ENCODE results near the gene TTC9. TPM values are rescaled to one million over a fixed set of nuclear protein-coding genes. Genes with fewer than 3 reads are reported as not detected.
"Not testable (repeated sequence)": the region's sequence is repeated elsewhere in the genome, so short reads cannot be mapped to it uniquely, and the experiment has no call there.

Gene TTC9
- total RNA-seq, 1 donor from 2014 or later = 0.70 TPM

DNA sequence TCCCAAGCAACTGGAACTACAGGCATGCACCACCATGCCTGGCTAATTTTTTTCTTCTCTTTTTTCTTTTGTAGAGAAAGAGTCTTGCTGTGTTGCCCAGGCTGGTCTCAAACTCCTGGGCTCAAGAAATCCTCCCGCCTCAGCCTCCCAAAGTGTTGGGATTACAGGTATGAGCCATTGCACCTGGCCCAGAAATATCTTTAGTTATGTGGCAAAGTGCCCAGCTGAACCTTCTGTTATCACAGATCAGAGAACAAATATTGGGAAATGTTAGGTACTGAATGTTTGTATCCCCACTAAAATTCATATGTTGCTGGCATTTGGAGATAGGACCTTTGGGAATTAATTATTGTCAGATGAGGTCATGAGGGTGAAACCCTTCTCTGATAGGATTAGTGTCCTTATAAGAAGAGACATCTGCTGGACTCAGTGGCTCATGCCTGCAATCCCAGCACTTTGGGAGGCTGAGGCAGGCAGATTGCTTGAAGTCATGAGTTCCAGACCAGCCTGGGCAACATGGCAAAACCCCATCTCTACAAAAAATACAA lies 62.0 kb downstream of the TTC9 start:
- not testable (repeated sequence) for DNase-seq (ENCODE audit: missing footprints); ATAC-seq
- intact Hi-C loops (cut with DNase I) = loop anchor here (5.0 kb wide), 2 partner anchors 41 to 61 kb away; partner anchors contain the start of gene TTC9

DNA sequence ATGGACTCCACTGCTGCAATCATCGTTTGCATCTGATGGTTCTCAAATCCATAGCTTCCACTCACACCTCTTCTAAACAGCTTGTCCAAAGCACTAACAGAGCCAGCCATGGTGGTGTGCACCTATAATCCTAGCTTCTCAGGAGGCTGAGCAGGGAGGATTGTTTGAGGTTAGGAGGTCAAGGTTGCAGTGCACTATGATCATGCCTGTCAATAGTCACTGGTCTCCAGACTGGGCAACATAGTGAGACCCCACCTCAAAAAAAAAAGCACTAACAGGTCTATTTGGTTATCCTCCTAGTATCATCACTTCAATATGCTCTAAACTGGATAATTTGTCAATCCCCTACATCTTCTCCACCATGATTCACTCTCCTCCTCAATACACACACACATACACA lies 63.2 kb downstream of the TTC9 start:
- DNase-seq (ENCODE audit: missing footprints) (no peak), ATAC-seq (no peak)
- intact Hi-C loops (cut with DNase I) = loop anchor here (5.0 kb wide), 2 partner anchors 43 to 63 kb away; partner anchors contain the start of gene TTC9

DNA sequence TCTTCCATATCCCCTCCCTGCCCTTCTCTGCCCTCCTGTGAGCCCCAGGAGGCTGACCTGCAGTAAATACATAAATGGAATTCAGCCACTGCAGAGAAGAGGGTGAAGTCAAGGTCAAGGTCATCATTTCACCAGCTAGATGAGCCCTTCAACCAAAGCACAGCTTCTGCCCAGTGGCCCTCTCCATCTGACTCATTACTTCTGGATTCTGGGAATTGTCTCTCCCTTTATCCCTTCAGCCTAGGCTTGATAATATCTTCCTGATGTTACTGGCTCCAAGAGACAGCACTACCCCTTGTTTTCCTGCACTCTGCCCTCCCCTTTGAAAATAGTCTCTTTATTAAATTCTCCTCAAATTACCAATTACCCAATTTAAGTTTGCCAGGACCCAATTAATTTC lies 64.5 kb downstream of the TTC9 start:
- no peak for ATAC-seq
- intact Hi-C loops (cut with DNase I) = no loop called here
- no peak for DNase-seq (ENCODE audit: missing footprints)

DNA sequence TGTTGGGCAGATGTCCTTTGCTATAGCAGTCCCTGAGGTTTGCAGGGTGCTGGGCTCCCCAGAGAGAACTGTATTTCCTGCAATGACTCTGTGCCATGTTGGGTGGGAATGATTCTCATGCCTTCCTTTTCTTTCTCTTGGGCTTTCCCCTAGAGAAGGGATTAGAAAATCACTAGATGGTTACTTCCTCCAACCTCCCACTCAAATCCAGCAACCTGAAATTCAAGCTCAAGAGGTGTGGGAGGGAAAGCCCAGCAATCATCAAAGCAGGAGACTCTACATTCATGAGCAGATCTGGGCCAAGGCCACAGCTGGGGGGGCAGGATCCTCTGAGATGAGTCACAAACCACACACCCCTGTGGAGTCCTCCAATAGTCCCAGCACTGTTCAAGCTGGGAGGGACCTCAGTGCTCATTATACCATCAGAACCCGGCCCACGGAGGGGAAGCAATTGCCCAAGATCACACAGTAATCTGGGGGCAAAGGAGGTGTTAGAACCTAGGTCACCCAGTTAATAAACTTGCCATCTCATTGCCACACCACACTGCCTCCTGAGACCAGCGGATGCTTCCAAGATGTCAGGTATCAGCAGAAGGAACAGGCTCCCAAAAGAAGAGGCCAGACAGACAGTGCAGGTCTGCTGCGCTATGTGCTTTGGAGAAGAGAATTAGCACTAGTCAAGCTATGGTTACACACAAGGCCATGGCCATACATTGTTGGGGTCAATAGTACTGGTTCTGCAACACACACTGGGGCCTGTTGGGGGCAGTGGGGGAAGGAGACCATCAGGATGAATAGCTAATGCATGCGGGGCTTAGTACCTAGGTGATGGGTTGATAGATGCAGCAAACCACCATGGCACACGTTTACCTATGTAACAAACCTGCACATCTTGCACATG lies 65.7 kb downstream of the TTC9 start:
- intact Hi-C loops (cut with DNase I) = no loop called here

DNA sequence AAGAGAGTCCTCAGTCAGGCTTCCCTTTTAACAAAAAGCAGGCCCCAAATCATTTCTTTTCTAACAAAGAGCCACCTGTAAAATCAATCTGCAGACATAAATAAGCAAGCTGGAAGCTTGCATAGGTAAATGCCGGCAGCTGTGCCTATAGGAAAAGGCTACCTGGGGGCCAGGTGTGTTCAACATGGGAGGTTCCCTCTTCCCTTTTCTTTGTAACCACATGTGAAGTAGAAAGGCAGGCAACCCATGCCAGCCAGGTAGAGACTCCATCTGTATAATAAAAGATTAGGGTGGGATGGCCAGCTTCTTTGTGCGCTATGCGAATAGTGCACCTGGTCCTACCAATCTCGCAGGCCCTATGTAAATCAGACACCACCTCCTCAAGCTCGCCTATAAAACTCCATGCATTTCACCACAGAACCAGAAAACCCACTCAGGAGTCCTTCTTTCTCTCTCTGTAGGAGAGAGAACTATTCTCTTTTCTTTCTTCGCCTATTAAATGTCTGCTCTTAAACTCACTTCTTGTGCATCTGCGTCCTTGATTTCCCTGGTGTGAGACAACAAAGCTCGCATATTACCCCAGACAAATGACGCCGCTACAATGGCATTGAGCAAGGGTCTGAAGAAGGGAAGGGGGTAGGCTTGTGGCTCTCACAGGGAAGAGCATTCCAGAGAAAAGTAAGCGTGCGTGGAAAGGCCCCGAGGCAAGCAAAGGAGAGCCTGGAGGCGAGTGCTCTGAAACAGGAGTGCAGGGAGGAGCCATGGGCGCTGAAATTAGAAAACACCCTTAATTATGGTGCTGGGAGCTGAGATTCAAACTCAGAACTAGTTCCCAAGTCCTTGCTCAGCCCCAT lies 67.2 kb downstream of the TTC9 start:
- ATAC-seq = no peak
- DNase-seq (ENCODE audit: missing footprints) = no peak
- intact Hi-C loops (cut with DNase I) = no loop called here

More for the DNA sequence above, 65.7 kb downstream of the TTC9 start:
- no peak for ATAC-seq
- DNase-seq (ENCODE audit: missing footprints) = no peak

DNA sequence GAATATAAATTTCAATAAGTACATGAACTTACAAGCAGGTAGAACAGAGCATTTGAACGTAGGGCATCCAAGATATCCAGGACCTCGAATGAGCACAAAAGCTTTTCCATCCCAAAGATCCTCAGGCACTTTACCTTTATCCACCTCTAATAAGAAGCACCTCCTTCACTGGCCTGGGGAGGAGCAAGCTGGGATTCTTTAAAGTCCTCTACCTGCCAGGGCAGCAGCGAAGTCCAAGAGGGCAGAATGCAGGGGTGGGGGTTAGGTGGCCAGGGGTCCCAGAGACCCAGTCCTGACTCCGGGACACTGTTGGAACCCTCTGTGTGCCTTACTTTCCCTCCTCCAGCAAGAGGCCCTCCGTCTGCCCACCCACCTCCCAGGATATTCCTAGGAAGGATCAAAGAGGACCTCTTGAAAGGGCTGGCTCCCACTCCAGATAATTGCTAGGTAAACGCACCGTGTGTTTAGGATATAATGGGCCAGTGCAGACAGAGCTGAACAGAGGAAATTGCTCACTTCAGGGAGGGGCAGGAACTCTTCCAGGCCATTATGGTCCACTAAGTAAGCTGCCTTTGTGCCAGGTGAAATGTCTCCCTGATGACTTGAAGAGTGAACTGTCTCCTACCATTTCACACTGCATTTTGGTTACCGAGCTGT lies 68.1 kb downstream of the TTC9 start:
- DNase-seq (ENCODE audit: missing footprints) (no peak), ATAC-seq (no peak)
- intact Hi-C loops (cut with DNase I) = loop anchor here (5.0 kb wide), 1 partner anchor 663 kb away; no protein-coding TSS in a partner anchor

DNA sequence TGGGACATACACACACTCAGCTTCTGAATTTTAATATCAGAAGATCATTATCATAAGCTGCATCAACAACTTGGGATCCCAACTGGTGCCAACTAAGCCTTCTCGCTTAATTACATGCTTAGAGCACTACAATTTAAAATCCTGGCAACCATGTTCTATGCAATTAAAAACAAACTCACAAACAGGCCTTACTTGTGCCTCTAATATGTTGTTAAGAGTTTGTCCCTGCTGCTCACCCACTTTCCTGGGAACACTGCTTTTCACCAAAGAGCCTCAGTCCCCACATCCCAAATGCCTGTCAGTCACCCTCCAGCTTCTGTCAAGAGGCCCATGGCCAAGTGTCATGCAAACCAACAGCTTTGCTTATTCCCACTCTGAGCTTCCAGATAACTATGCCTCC lies 69.7 kb downstream of the TTC9 start:
- no peak for ATAC-seq
- no peak for DNase-seq (ENCODE audit: missing footprints)
- intact Hi-C loops (cut with DNase I) = loop anchor here (5.0 kb wide), 1 partner anchor 664 kb away; no protein-coding TSS in a partner anchor

DNA sequence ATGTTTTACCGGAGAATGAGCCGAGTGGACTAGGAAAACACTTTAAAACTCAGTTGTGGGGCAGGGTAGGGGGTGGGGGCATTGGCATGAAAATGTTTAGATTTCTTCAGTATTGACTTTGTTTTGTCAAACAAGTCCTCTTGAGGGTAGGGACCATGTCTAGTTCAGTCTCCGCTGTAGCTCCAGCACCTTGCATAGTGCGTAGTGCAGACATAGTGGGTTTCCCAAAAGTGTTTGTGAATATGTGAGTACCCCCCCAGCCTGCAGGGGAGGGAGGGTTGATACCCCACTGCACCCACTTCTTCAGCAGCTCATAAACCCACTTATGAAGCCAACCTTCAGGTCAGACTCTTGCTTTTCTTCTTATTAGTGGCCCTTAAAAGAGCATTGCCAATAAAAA lies 71.4 kb downstream of the TTC9 start:
- intact Hi-C loops (cut with DNase I) = loop anchor here (2.0 to 5.0 kb wide), 2 partner anchors 90 to 666 kb away; no protein-coding TSS in a partner anchor
- DNase-seq (ENCODE audit: missing footprints) = no peak
- no peak for ATAC-seq

DNA sequence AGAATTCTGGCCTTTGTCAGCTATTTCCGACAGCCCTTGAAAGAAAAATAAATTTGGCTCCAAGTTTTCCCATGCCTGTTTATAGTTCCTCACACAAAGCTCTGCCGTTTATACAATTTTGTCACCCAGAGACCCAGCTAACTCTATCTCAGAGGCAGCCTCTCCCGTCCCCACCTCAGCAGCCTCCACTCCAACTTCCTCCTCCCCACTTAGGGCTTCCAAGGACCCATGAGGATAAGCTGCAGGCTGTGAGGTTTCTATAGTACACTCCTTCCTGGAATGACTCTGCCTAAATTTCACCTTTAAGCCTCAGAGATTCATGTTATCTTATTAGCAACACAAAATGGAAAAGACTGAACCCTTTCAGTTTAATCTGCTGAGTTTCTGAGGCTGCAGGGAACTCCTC lies 71.8 kb downstream of the TTC9 start:
- no peak for DNase-seq (ENCODE audit: missing footprints)
- intact Hi-C loops (cut with DNase I) = loop anchor here (2.0 to 5.0 kb wide), 2 partner anchors 91 to 666 kb away; no protein-coding TSS in a partner anchor
- ATAC-seq = no peak

DNA sequence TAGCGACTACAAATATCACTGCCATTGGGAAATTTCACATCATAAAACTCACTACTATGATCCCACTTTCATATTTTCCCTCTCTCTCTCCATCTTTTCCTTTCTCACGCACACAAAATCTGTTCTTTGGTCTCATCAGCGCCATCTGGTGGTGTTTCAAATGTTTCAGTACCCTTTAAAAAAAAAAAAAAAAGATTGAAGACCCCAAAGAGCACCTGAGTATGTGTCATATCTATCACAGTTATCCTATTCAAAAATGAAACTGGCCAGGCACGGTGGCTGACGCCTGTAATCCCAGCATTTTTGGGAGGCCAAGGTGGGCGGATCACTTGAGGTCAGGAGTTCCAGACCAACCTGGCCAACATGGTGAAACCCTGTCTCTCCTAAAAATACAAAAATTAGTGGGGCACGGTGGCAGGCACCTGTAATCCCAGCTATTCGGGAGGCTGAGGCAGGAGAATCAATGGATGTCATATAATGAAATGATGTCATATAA lies 72.4 kb downstream of the TTC9 start:
- intact Hi-C loops (cut with DNase I) = loop anchor here (5.0 kb wide), 1 partner anchor 667 kb away; no protein-coding TSS in a partner anchor
- ATAC-seq (no peak), DNase-seq (ENCODE audit: missing footprints) (no peak)

DNA sequence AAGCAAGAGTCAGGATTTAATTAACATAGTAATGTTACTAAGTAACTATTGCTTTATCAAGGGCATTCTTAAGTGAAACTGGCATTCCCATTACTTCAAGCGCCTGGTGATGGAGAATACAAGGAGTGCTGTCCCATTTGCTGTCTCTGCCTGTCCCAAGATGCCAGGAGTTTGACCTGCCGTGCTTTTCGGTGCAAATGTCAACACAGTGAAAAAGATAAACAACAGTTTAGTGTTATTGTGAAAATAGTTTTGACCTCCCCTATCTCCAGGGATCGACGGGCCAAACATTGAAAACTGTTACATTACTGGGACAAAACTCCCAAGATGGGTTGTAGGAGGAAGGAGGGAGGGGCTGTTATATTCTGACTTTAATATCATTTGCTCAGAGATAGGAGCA lies 74.8 kb downstream of the TTC9 start:
- intact Hi-C loops (cut with DNase I) = no loop called here
- no peak for ATAC-seq
- DNase-seq (ENCODE audit: missing footprints) = no peak

DNA sequence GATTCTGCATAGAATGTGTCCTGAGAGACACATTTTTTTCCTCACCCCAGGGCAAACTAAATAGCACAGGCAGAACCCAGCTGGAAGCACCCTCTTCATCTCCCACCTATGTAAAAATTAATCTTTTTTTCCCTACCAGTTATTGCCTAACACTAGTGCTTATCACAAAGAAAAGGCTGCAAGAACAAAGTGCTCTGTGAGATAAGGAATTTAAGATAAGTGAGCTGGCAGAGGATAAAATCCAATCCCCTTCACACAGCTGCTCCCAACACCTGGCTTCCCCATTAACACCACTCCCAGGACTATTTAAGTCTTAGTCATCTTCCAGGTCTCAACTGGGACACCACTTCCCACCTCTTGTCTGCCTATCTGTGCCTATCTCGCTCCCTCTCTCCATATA lies 75.2 kb downstream of the TTC9 start:
- DNase-seq (ENCODE audit: missing footprints) = no peak
- no peak for ATAC-seq
- intact Hi-C loops (cut with DNase I) = no loop called here

DNA sequence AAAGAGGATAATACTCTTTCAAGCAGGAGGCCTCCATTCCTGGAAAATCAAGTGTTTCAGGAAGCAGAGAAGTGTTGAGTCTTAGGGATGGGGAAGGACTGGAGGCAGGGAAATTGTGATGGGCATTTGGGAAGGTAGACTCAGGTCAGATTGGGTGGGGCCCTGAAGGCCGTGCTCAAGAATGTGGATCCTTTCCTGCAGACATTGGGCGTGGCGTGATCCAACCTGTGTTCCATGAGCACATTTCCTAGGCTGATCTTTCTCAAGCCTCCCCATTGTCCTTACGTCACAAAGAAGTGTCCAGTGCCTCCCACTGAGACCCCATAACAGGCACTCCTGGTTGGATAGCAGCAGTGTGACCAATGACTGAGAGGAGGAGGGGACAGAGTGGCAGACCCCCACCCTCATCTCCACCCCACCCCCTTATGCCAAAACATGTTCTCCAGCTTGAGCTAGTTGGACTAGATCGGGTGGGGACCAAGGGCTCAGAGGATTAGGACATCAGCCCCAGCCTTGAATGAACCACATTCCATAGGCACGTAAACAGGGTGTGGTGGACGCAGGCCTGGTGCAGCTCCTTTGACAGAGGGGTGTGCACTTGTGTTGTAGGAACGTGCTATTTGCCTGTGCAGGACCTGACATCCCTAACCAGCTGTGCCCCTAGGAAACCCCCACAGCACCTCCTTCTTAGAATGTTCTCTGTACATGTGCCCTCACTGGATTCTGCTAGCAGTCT lies 76.8 kb downstream of the TTC9 start:
- DNase-seq (ENCODE audit: missing footprints) = no peak
- no peak for ATAC-seq

DNA sequence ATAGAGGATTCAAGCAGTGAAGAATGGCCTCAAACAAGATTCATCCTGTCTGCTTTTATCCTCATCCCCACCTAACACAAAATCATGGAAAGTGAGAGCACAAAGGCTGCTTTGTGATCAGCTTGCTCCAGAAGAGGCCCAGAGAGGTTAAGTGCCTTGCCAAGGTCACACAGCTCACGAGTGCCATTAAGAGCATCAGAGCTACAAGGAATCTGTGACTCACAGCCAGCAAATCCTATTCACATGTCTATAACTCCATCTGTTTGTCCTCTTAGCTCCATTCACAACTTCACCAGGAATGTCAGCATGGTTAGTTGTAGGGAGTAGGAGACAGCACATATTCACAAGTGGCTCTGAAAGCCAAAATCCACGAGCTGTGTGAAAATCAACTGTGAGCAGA lies 79.8 kb downstream of the TTC9 start:
- intact Hi-C loops (cut with DNase I) = no loop called here
- ATAC-seq = no peak
- DNase-seq (ENCODE audit: missing footprints) = no peak

More for the DNA sequence above, 76.8 kb downstream of the TTC9 start:
- intact Hi-C loops (cut with DNase I) = no loop called here

DNA sequence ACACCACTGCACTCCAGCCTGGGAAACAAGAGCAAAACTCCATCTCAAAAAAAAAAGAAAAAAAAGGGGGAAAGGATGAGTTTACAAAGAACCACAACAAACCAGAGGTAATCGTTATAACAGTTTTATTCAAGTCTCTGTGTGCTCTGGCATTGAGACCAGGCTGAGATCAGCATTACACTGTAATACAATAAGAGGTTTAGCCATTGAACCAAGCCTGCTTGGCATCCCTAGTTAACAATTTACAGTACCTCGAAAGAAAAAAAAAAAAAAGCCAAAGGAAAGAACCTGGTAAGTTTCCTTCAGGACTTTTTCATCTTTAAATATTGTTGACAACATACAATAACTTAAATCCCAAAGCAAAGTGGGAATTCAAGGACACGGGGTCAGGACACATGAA lies 80.7 kb downstream of the TTC9 start:
- intact Hi-C loops (cut with DNase I) = no loop called here
- no peak for ATAC-seq
- no peak for DNase-seq (ENCODE audit: missing footprints)

DNA sequence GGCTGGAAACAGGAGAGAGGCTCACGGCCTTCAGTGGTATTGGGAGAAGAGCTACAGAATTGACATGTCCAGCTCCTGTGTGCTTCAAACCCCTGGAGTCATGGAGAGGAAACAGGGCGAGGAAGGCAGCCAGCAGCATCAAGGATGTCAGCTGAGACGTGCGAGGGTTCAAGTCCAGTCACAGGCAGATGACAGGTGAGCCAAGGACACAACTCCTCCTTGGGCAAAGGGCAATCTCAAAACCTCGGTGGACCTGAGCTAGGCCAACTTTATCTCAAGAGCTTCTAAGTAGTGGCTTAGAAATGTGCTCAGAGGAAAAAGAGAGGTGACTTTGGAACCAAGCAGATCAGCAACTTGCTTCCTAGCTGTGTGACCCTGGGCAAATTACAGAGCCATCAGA lies 81.6 kb downstream of the TTC9 start:
- no peak for DNase-seq (ENCODE audit: missing footprints)
- no peak for ATAC-seq
- intact Hi-C loops (cut with DNase I) = no loop called here

DNA sequence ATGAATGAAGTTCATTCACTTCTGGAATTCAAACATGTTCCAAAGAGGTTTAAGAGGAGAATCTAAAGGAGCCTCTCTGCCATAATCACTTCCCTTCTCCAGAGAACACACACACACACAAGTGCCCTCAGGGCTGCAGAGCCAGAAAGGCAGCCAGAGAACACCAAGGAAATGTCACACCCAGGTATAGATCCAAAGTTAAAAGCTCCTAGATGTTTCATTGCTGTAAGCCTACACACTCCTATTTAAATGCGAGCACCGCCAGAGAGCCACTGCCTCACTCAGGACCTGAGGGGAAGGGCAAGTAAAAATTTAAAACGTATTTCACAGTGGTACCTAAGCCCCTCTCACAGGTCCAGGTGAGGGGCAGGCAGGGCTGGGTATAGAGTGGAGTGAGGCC lies 82.4 kb downstream of the TTC9 start:
- intact Hi-C loops (cut with DNase I) = no loop called here
- DNase-seq (ENCODE audit: missing footprints) (no peak), ATAC-seq (no peak)

DNA sequence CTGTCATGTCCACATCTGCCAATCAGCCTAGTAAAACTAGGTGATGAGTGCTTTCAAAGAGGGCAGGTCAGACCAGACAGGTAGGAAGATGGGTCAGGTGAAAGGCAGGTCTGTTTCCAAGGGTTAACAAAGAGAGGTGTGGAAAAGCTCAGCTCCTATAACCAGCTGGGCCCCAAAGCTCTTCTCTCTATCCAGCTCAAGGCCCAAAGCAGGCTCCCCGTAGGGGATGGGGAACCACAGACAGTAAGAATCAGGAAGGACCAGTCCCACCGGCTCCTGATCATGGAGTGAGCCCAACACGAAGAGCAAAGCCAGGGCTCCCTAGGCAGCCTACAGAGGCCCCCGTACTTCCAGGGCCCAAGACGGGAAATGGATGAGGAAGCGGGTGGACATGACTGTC lies 83.2 kb downstream of the TTC9 start:
- ATAC-seq = no peak
- no peak for DNase-seq (ENCODE audit: missing footprints)
- intact Hi-C loops (cut with DNase I) = no loop called here
